D721Med (cell line): Measurements from ENCODE around the gene VILL.

ENCODE experiments used
- DNase-seq: peaks from one replicate; pipeline ENCODE4 v3.0.0; 2011; ENCODE audit warnings: low spot score; ENCODE audit not compliant: insufficient read length
- FAIRE-seq: peaks from 2 replicates; lab custom pipeline; 2011; peaks lifted over from hg19 to GRCh38; lab: Jason Lieb, UNC
- CTCF ChIP-seq: IDR thresholded peaks from 2 replicates; pipeline ENCODE4 v1.5.1; 2012; ENCODE audit warnings: mild to moderate bottlenecking, control low read depth; ENCODE audit not compliant: insufficient read depth; ENCODE audit errors: missing control alignments

The VILL gene

GRCh38 chr3:37991109-37991508 lies 523 bp downstream of the VILL start:
- FAIRE-seq: no peak
- DNase-seq: no peak
- no peak for TF ChIP-seq CTCF

GRCh38 chr3:37991823-37992222 lies 1.2 kb downstream of the VILL start:
- TF ChIP-seq CTCF: no peak
- DNase-seq (no peak), FAIRE-seq (no peak)

GRCh38 chr3:37992271-37993066 lies 1.9 kb downstream of the VILL start:
- no peak for TF ChIP-seq CTCF
- no peak for DNase-seq
- FAIRE-seq: no peak

DNA sequence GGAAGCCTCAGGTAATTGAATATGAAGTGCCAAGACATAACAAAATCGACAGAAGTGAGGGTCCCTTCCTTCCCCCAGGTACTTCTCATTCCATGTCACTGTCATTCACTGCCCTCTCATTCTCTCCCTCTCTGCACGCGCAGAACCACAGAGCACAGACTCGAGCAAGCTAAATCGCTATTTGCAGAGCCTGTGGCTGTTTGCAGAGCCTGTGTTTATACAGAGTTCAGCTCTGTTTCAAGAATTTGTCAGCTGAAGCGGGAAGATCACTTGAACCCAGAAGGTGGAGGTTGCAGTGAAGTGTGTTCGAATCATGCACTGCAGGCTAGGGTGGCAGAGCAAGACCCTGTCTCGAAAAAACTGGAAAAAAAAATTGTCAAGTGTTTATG lies 2.5 kb downstream of the VILL start:
- FAIRE-seq: no peak
- TF ChIP-seq CTCF: no peak
- DNase-seq: no peak

GRCh38 chr3:37993460-37993819 lies 2.9 kb downstream of the VILL start:
- no peak for TF ChIP-seq CTCF
- FAIRE-seq: no peak
- no peak for DNase-seq

GRCh38 chr3:37993820-37994638 lies 3.4 kb downstream of the VILL start:
- FAIRE-seq (no peak), DNase-seq (no peak)
- TF ChIP-seq CTCF: no peak

DNA sequence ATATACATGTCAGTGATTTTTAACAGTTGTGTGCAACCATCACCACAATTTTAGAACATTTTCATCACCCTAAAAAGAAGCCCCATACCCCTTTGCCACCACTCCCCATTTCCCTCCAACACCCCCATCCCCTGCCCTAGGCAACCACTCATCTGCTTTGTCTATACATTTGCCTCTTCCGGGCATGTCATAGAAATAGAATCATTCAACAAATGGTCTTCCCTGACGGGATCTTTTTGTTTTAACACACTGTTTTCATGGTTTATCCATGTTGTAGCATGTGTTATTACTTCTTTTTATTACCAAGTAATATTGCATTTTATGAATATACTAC lies 4.0 kb downstream of the VILL start:
- DNase-seq: no peak
- no peak for FAIRE-seq

More for the DNA sequence above, 4.0 kb downstream of the VILL start:
- TF ChIP-seq CTCF: no peak
